ENCODE measurements around the gene PPP2R2C. TPM values are rescaled to one million over a fixed set of nuclear protein-coding genes. Genes with fewer than 3 reads are reported as not detected.

The PPP2R2C gene
- total RNA-seq, 1 donor from 2014 or later, result not detected

GRCh38 chr4:6452897-6453687, 19.3 kb downstream of the PPP2R2C start:
- H3K4me1 Mint-ChIP-seq (ENCODE audit: unreplicated experiment), result no peaks in the 10 kb centered on the region
- peaks cover 6% of the 10 kb centered on the region for H3K27me3 Mint-ChIP-seq (ENCODE audit: unreplicated experiment)
- no peak overlapping the region for H3K27ac Mint-ChIP-seq (ENCODE audit: unreplicated experiment)
- no peak for TF ChIP-seq CTCF (IDR thresholded peaks at IDR 0.05)
- no peak for DNase-seq (ENCODE audit: extremely low spot score, unreplicated experiment)
- H3K36me3 Mint-ChIP-seq (ENCODE audit: unreplicated experiment), result no peaks in the 10 kb centered on the region
- H3K4me3 Mint-ChIP-seq (ENCODE audit: unreplicated experiment), result no peak overlapping the region
- no peaks in the 10 kb centered on the region for H3K9me3 Mint-ChIP-seq (ENCODE audit: unreplicated experiment)

GRCh38 chr4:6452116-6452896, 20.1 kb downstream of the PPP2R2C start:
- H3K36me3 Mint-ChIP-seq (ENCODE audit: unreplicated experiment), result no peaks in the 10 kb centered on the region
- DNase-seq (ENCODE audit: extremely low spot score, unreplicated experiment), result no peak
- no peak overlapping the region for H3K27ac Mint-ChIP-seq (ENCODE audit: unreplicated experiment)
- H3K4me1 Mint-ChIP-seq (ENCODE audit: unreplicated experiment), result no peaks in the 10 kb centered on the region
- peaks cover 8% of the 10 kb centered on the region for H3K27me3 Mint-ChIP-seq (ENCODE audit: unreplicated experiment)
- no peaks in the 10 kb centered on the region for H3K9me3 Mint-ChIP-seq (ENCODE audit: unreplicated experiment)
- no peak for TF ChIP-seq CTCF (IDR thresholded peaks at IDR 0.05)
- no peak overlapping the region for H3K4me3 Mint-ChIP-seq (ENCODE audit: unreplicated experiment)

GRCh38 chr4:6451309-6451708, 21.1 kb downstream of the PPP2R2C start:
- Mint-ChIP-seq H3K27me3 (ENCODE audit: unreplicated experiment) (peaks cover 14% of the 10 kb centered on the region), H3K9me3 (ENCODE audit: unreplicated experiment) (no peaks in the 10 kb centered on the region), H3K4me3 (ENCODE audit: unreplicated experiment) (no peak overlapping the region), H3K4me1 (ENCODE audit: unreplicated experiment) (no peaks in the 10 kb centered on the region), H3K36me3 (ENCODE audit: unreplicated experiment) (no peaks in the 10 kb centered on the region), H3K27ac (ENCODE audit: unreplicated experiment) (no peak overlapping the region)
- TF ChIP-seq CTCF (IDR thresholded peaks at IDR 0.05), result no peak
- DNase-seq (ENCODE audit: extremely low spot score, unreplicated experiment), result no peak

- no peak for DNase-seq (ENCODE audit: extremely low spot score, unreplicated experiment)
- H3K4me3 Mint-ChIP-seq (ENCODE audit: unreplicated experiment), result no peak overlapping the region
- no peaks in the 10 kb centered on the region for H3K36me3 Mint-ChIP-seq (ENCODE audit: unreplicated experiment)
- no peak overlapping the region for H3K27ac Mint-ChIP-seq (ENCODE audit: unreplicated experiment)
- no peaks in the 10 kb centered on the region for H3K9me3 Mint-ChIP-seq (ENCODE audit: unreplicated experiment)
- no peaks in the 10 kb centered on the region for H3K4me1 Mint-ChIP-seq (ENCODE audit: unreplicated experiment)
- TF ChIP-seq CTCF (IDR thresholded peaks at IDR 0.05), result no peak
- H3K27me3 Mint-ChIP-seq (ENCODE audit: unreplicated experiment), result peaks cover 19% of the 10 kb centered on the region
Measured at GRCh38 chr4:6450709-6451108, 21.7 kb downstream of the PPP2R2C start.

- no peaks in the 10 kb centered on the region for H3K36me3 Mint-ChIP-seq (ENCODE audit: unreplicated experiment)
- no peak for TF ChIP-seq CTCF (IDR thresholded peaks at IDR 0.05)
- no peak for DNase-seq (ENCODE audit: extremely low spot score, unreplicated experiment)
- H3K9me3 Mint-ChIP-seq (ENCODE audit: unreplicated experiment), result no peaks in the 10 kb centered on the region
- H3K27me3 Mint-ChIP-seq (ENCODE audit: unreplicated experiment), result peaks cover 16% of the 10 kb centered on the region
- no peak overlapping the region for H3K27ac Mint-ChIP-seq (ENCODE audit: unreplicated experiment)
- H3K4me3 Mint-ChIP-seq (ENCODE audit: unreplicated experiment), result no peak overlapping the region
- no peaks in the 10 kb centered on the region for H3K4me1 Mint-ChIP-seq (ENCODE audit: unreplicated experiment)
Measured at GRCh38 chr4:6449746-6450369, 22.6 kb downstream of the PPP2R2C start.
